ENCODE results near the gene SREBF1. TPM values are rescaled to one million over a fixed set of nuclear protein-coding genes. Genes with fewer than 3 reads are reported as not detected.
"Not testable (repeated sequence)": the region's sequence is repeated elsewhere in the genome, so short reads cannot be mapped to it uniquely, and the experiment has no call there.

Gene SREBF1
- total RNA-seq, 1 experiment from 2014 or later, result 17.2 TPM

- H3K4me3 ChIP-seq, result no peak overlapping the region
- H3K4me1 ChIP-seq (replicated peaks), result 0 out of 2 replicates have a peak, but pooled peaks cover 4% of the 10 kb centered on the region
- no peaks in the 10 kb centered on the region for H3K9me3 ChIP-seq (replicated peaks)
- no peak for DNase-seq (ENCODE audit: low read depth in 1 of 2, low spot score in 2 of 2)
- H3K36me3 ChIP-seq, result peaks cover 60% of the 10 kb centered on the region
- H3K27ac ChIP-seq, result no peak overlapping the region
- H3K27me3 ChIP-seq (replicated peaks), result no peaks in the 10 kb centered on the region
Observed at GRCh38 chr17:17811381-17812210, 25.2 kb downstream of the SREBF1 start.

- H3K9me3 ChIP-seq (replicated peaks), result no peaks in the 10 kb centered on the region
- peaks cover 67% of the 10 kb centered on the region for H3K36me3 ChIP-seq
- no peak for DNase-seq (ENCODE audit: low read depth in 1 of 2, low spot score in 2 of 2)
- H3K4me1 ChIP-seq (replicated peaks), result 0 out of 2 replicates have a peak, but pooled peaks cover 4% of the 10 kb centered on the region
- no peaks in the 10 kb centered on the region for H3K27me3 ChIP-seq (replicated peaks)
- no peak overlapping the region for H3K4me3 ChIP-seq
- no peak overlapping the region for H3K27ac ChIP-seq
Observed at GRCh38 chr17:17810895-17811248, 25.9 kb downstream of the SREBF1 start.

- Histone ChIP-seq H3K4me1 (replicated peaks) (0 out of 2 replicates have a peak, but pooled peaks cover 4% of the 10 kb centered on the region), H3K4me3 (no peak overlapping the region), H3K36me3 (peaks cover 73% of the 10 kb centered on the region), H3K9me3 (replicated peaks) (no peaks in the 10 kb centered on the region), H3K27me3 (replicated peaks) (no peaks in the 10 kb centered on the region), H3K27ac (no peak overlapping the region)
- DNase-seq (ENCODE audit: low read depth in 1 of 2, low spot score in 2 of 2), result no peak
Observed at GRCh38 chr17:17810084-17810894, 26.5 kb downstream of the SREBF1 start.

- Histone ChIP-seq H3K36me3 (peaks cover 72% of the 10 kb centered on the region), H3K4me1 (replicated peaks) (0 out of 2 replicates have a peak, but pooled peaks cover 4% of the 10 kb centered on the region), H3K9me3 (replicated peaks) (no peaks in the 10 kb centered on the region), H3K27me3 (replicated peaks) (no peaks in the 10 kb centered on the region), H3K4me3 (no peak overlapping the region), H3K27ac (no peak overlapping the region)
- DNase-seq (ENCODE audit: low read depth in 1 of 2, low spot score in 2 of 2), result no peak
Observed at GRCh38 chr17:17809531-17810083, 27.2 kb downstream of the SREBF1 start.

- Histone ChIP-seq H3K36me3 (peaks cover 73% of the 10 kb centered on the region), H3K4me3 (no peak overlapping the region), H3K9me3 (replicated peaks) (no peaks in the 10 kb centered on the region), H3K27me3 (replicated peaks) (no peaks in the 10 kb centered on the region), H3K4me1 (replicated peaks) (0 out of 2 replicates have a peak, but pooled peaks cover 4% of the 10 kb centered on the region), H3K27ac (no peak overlapping the region)
- DNase-seq (ENCODE audit: low read depth in 1 of 2, low spot score in 2 of 2), result no peak
Observed at GRCh38 chr17:17808706-17809432, 27.9 kb downstream of the SREBF1 start.

- not testable (repeated sequence) for H3K4me1 ChIP-seq (replicated peaks); H3K9me3 ChIP-seq (replicated peaks); H3K4me3 ChIP-seq; DNase-seq (ENCODE audit: low read depth in 1 of 2, low spot score in 2 of 2); H3K27me3 ChIP-seq (replicated peaks); H3K27ac ChIP-seq
- H3K36me3 ChIP-seq, result peaks cover 74% of the 10 kb centered on the region
Observed at GRCh38 chr17:17808200-17808599, 28.6 kb downstream of the SREBF1 start.

GRCh38 chr17:17807440-17807839 is 29.3 kb downstream of the SREBF1 start:
- Histone ChIP-seq H3K36me3 (peaks cover 69% of the 10 kb centered on the region), H3K4me1 (replicated peaks) (0 out of 2 replicates have a peak, but pooled peaks cover 4% of the 10 kb centered on the region), H3K4me3 (no peak overlapping the region), H3K27me3 (replicated peaks) (no peaks in the 10 kb centered on the region), H3K9me3 (replicated peaks) (no peaks in the 10 kb centered on the region), H3K27ac (no peak overlapping the region)
- DNase-seq (ENCODE audit: low read depth in 1 of 2, low spot score in 2 of 2), result no peak

GRCh38 chr17:17806611-17807274 is 30.0 kb downstream of the SREBF1 start:
- Histone ChIP-seq H3K9me3 (replicated peaks) (no peaks in the 10 kb centered on the region), H3K27me3 (replicated peaks) (no peaks in the 10 kb centered on the region), H3K4me3 (no peak overlapping the region), H3K4me1 (replicated peaks) (0 out of 2 replicates have a peak, but pooled peaks cover 4% of the 10 kb centered on the region), H3K27ac (no peak overlapping the region), H3K36me3 (peaks cover 70% of the 10 kb centered on the region)
- no peak for DNase-seq (ENCODE audit: low read depth in 1 of 2, low spot score in 2 of 2)

GRCh38 chr17:17806035-17806434 is 30.8 kb downstream of the SREBF1 start:
- Histone ChIP-seq H3K27me3 (replicated peaks) (no peaks in the 10 kb centered on the region), H3K36me3 (peaks cover 72% of the 10 kb centered on the region), H3K4me3 (no peak overlapping the region), H3K27ac (no peak overlapping the region), H3K4me1 (replicated peaks) (no peaks in the 10 kb centered on the region), H3K9me3 (replicated peaks) (no peaks in the 10 kb centered on the region)
- no peak for DNase-seq (ENCODE audit: low read depth in 1 of 2, low spot score in 2 of 2)

GRCh38 chr17:17805575-17805974 is 31.2 kb downstream of the SREBF1 start:
- peaks cover 73% of the 10 kb centered on the region for H3K36me3 ChIP-seq
- H3K27ac ChIP-seq, result no peak overlapping the region
- H3K27me3 ChIP-seq (replicated peaks), result no peaks in the 10 kb centered on the region
- no peaks in the 10 kb centered on the region for H3K9me3 ChIP-seq (replicated peaks)
- H3K4me3 ChIP-seq, result no peak overlapping the region
- H3K4me1 ChIP-seq (replicated peaks), result no peaks in the 10 kb centered on the region
- no peak for DNase-seq (ENCODE audit: low read depth in 1 of 2, low spot score in 2 of 2)

GRCh38 chr17:17804007-17804406 is 32.8 kb downstream of the SREBF1 start:
- no peak for DNase-seq (ENCODE audit: low read depth in 1 of 2, low spot score in 2 of 2)
- Histone ChIP-seq H3K36me3 (peaks cover 77% of the 10 kb centered on the region), H3K4me1 (replicated peaks) (no peaks in the 10 kb centered on the region)

GRCh38 chr17:17801800-17802481 is 34.8 kb downstream of the SREBF1 start:
- no peak overlapping the region for H3K4me3 ChIP-seq
- H3K36me3 ChIP-seq, result peaks cover 85% of the 10 kb centered on the region
- DNase-seq (ENCODE audit: low read depth in 1 of 2, low spot score in 2 of 2), result no peak
- no peaks in the 10 kb centered on the region for H3K27me3 ChIP-seq (replicated peaks)
- no peaks in the 10 kb centered on the region for H3K9me3 ChIP-seq (replicated peaks)
- H3K4me1 ChIP-seq (replicated peaks), result no peaks in the 10 kb centered on the region
- H3K27ac ChIP-seq, result no peak overlapping the region

More at GRCh38 chr17:17804007-17804406, 32.8 kb downstream of the SREBF1 start:
- Histone ChIP-seq H3K4me3 (no peak overlapping the region), H3K27ac (no peak overlapping the region), H3K27me3 (replicated peaks) (no peaks in the 10 kb centered on the region), H3K9me3 (replicated peaks) (no peaks in the 10 kb centered on the region)

Measured in SJSA1 (cell line).